ENCODE measurements around the gene FGD5. TPM values are rescaled to one million over a fixed set of nuclear protein-coding genes. Genes with fewer than 3 reads are reported as not detected.

Gene FGD5
- total RNA-seq, 1 experiment from 2014 or later, result 0.40 TPM

DNA sequence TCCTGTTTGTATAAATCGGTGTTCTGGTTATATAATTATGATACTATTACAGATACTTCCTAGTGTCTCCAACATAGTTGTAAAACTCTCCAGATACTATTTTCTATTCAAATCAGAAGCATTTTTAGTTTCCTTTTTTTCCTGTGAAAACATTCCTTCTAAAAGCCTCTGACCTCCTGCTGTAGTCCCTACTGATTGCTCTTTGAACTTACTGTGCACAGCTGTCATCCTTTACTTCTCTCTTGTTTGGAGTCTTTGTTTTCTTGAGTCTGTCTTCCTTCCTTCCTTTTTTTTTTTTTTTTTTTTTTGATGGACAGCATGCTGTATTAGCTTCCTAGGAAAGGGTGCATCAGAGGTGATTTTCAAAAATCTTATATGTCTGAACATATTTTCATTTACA, 157.6 kb downstream of the FGD5 start:
- Histone ChIP-seq H3K4me3 (no peak overlapping the region), H3K36me3 (peaks cover 3% of the 10 kb centered on the region; the same call in 1 of the 2 replicates), H3K9me3 (no peaks in the 10 kb centered on the region), H3K27me3 (no peaks in the 10 kb centered on the region)
- DNase-seq, result no peak

DNA sequence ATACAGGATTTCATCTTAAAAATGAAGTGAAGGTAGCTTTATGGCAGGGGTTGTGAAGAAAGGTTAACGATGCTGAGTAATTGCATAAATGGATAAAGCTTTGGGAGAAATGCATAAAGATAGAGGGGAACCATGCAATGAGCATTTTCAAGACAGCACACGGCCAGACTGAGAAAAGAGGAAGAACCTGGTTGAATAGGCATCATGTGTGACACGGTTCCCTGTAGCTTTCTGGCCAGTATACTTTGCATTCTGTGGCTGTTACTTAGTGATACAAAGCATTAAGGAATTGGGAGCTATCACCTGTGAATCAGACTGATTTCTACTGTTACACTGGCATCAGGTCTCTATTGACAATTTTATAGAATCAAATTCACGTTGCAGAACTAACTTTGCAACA, 161.9 kb downstream of the FGD5 start:
- H3K36me3 ChIP-seq, result no peaks in the 10 kb centered on the region
- H3K4me3 ChIP-seq, result no peak overlapping the region
- no peaks in the 10 kb centered on the region; the same call in 1 of the 2 replicates for H3K9me3 ChIP-seq
- DNase-seq, result no peak
- H3K27me3 ChIP-seq, result no peaks in the 10 kb centered on the region

Other genes starting within 250 kb of the FGD5 start
- 3.0 and 10.7 TPM in 2 replicates for gene CCDC174, start 167.2 kb upstream of the FGD5 start, total RNA-seq (2014; rRNA removed; shearing (Covaris generic); ENCODE audit: low replicate concordance)
- gene C3orf20, start 143.8 kb upstream of the FGD5 start, total RNA-seq (2014; rRNA removed; shearing (Covaris generic); ENCODE audit: low replicate concordance), result 0.03 TPM in 1 of 2 replicates, not detected in the other
- gene NR2C2, start 128.6 kb downstream of the FGD5 start, total RNA-seq (2014; rRNA removed; shearing (Covaris generic); ENCODE audit: low replicate concordance), result 6.0 and 7.1 TPM in 2 replicates
- 8.2 and 27.7 TPM in 2 replicates for gene MRPS25, start 246.4 kb downstream of the FGD5 start, total RNA-seq (2014; rRNA removed; shearing (Covaris generic); ENCODE audit: low replicate concordance)